ENCODE results near the gene VWA3B.

GRCh38 chr2:98065808-98066207 lies 21.2 kb upstream of the VWA3B start:
- TF ChIP-seq CTCF (IDR thresholded peaks at IDR 0.05): no peak
- TF ChIP-seq POLR2A (IDR thresholded peaks at IDR 0.05): no peak

Data from prostate gland (tissue), 2 donors.